Suprapubic skin (tissue), 4 donors: ENCODE results near the gene PON3. TPM values are rescaled to one million over a fixed set of nuclear protein-coding genes. Genes with fewer than 3 reads are reported as not detected.

Source experiments
- DNase-seq, 2 donors: peaks; one replicate each; pipeline ENCODE4 v3.0.0-alpha.2; 2019; ENCODE audit warnings: low spot score in 2 of 2
- H3K27ac ChIP-seq: fragments of 200-600 bp; sonication (generic); one replicate; pipeline ENCODE4 v1.5.1; 2019
- H3K27me3 ChIP-seq: fragments of 200-600 bp; sonication (generic); one replicate; pipeline ENCODE4 v1.5.1; 2019
- H3K36me3 ChIP-seq: fragments of 200-600 bp; sonication (generic); one replicate; pipeline ENCODE4 v1.5.1; 2019
- H3K4me1 ChIP-seq: fragments of 200-600 bp; sonication (generic); one replicate; pipeline ENCODE4 v1.5.1; 2019
- H3K4me3 ChIP-seq: fragments of 200-600 bp; sonication (generic); one replicate; pipeline ENCODE4 v1.5.1; 2019; ENCODE audit warnings: mild to moderate bottlenecking
- H3K9me3 ChIP-seq: fragments of 200-600 bp; sonication (generic); one replicate; pipeline ENCODE4 v1.5.1; 2019
- CTCF ChIP-seq, 2 donors: fragments of 200-600 bp in 1 of 2; fragments of 450-650 bp in 1 of 2; sonication (generic) in 1 of 2; IDR thresholded peaks; one replicate each; pipeline ENCODE4 v1.5.1; 2016 to 2019; ENCODE audit warnings: antibody characterized with exemption in 2 of 2, mild to moderate bottlenecking in 1 of 2, moderate library complexity in 1 of 2
- EP300 ChIP-seq: sonication (generic); formaldehyde crosslinking; IDR thresholded peaks from one replicate; pipeline ENCODE4 v1.6.1; 2017; ENCODE audit warnings: antibody characterized with exemption
- POLR2A ChIP-seq, 2 donors: fragments of 450-650 bp; IDR thresholded peaks; one replicate each; pipeline ENCODE4 v1.6.1; 2017; ENCODE audit warnings: antibody characterized with exemption in 2 of 2, mild to moderate bottlenecking in 2 of 2, moderate library complexity in 2 of 2
- POLR2AphosphoS5 ChIP-seq, 3 donors: sonication (generic); formaldehyde crosslinking; IDR thresholded peaks; one replicate each; pipeline ENCODE4 v1.6.1; 2017; ENCODE audit warnings: antibody characterized with exemption in 3 of 3
- WGBS: methylation state at CpG from one replicate; pipeline ENCODE4 v1.1.5; 2018; 5-methylcytosine and 5-hydroxymethylcytosine counted together
- total RNA-seq, 4 donors: library from RNA; depleted of rRNA; stranded (reverse); fragments of >200 nt; gene quantifications; one replicate each; pipeline ENCODE4 v1.1.0, GENCODE V29; 2016

Gene PON3
- total RNA-seq, 4 donors from 2014 or later, result 2.9 to 14.5 (median 11.7) TPM

DNA sequence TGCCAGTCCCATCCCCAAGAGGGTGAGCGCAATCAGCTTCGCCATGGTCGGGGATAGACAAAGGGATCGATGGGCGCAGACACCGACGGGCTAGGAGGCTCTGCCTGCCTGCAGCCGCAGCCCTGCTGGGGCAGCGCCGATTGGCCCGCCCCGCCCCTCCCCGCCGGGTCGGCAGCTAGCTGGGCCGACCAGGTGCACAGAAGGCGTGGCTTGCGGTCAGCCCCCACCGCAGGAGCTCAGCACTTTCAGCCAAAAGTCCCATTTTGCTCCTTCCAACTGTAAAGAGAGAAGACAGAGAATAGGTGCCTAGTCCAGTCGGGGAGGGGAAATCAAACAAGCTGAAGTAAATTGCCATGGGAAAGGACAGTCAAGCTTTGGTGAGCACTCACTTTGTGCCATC, 71.7 kb downstream of the PON3 start, which contains the start of gene PON1:
TSS of gene PON1 (minus strand) at position 102 of the 400 bp plus-strand sequence. CDS start at position 45, 57 bp downstream.
- Histone ChIP-seq H3K27me3 (peaks cover 13% of the 10 kb centered on the region), H3K36me3 (no peaks in the 10 kb centered on the region), H3K4me3 (no peak within 1 kb of the TSS), H3K4me1 (no peaks in the 10 kb centered on the region), H3K27ac (no peak within 1 kb of the TSS), H3K9me3 (no peaks in the 10 kb centered on the region)
- DNase-seq, result no peak
- WGBS, result 38% methylated on average over 2 of the region's 20 CpGs
- TF ChIP-seq POLR2AphosphoS5 (IDR thresholded peaks at IDR 0.05), result no peak
- no peak for TF ChIP-seq CTCF (IDR thresholded peaks at IDR 0.05)
- no peak for TF ChIP-seq POLR2A (IDR thresholded peaks at IDR 0.05)

DNA sequence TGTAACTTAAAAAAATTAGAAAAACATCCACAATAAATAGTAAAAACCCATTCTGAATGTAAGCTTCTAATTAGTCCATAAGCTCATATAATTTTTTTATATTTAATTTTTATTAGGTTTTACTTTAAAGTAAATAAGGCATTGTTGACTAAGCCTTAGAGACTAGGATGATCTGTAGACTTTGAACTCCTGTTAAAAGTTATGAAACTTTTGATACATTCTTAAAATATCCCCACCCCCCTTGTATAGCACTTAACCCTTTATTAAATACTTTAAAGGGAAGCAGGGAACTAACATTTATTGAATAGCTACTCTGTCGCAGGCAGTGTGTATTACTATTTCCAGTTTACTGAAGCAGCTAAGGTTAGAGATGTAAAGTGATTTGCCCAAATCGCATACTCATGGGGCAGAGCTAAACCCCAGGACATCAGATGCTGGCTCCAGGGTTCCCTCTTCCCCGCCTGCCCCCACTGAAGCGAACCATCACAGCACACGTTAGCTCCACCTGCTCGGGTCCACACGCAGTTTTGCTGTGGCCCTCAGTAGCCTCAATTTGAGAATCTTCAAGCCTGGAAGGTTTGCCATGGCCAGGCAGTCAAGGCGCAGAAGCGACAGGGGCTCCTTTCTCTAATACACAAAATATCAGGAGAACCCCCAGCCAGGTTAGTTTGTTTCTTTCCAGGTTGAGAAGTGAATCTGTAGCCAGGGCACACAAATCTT, 72.6 kb downstream of the PON3 start:
- TF ChIP-seq CTCF (IDR thresholded peaks at IDR 0.05) (no peak), POLR2AphosphoS5 (IDR thresholded peaks at IDR 0.05) (no peak), EP300 (no peak), POLR2A (IDR thresholded peaks at IDR 0.05) (no peak)
- WGBS, result 91% methylated on average over 9 of the region's 9 CpGs
- no peaks in the 10 kb centered on the region for H3K4me1 ChIP-seq
- H3K27me3 ChIP-seq, result peaks cover 13% of the 10 kb centered on the region
- H3K9me3 ChIP-seq, result no peaks in the 10 kb centered on the region
- no peaks in the 10 kb centered on the region for H3K36me3 ChIP-seq
- no peak overlapping the region for H3K4me3 ChIP-seq
- H3K27ac ChIP-seq, result no peak overlapping the region
- no peak for DNase-seq

GRCh38 chr7:95322854-95323253, 73.3 kb downstream of the PON3 start:
- H3K9me3 ChIP-seq, result no peaks in the 10 kb centered on the region
- no peaks in the 10 kb centered on the region for H3K36me3 ChIP-seq
- no peak for DNase-seq
- WGBS, result 25% methylated on average over 2 of the region's 2 CpGs
- no peak for TF ChIP-seq POLR2A (IDR thresholded peaks at IDR 0.05)
- TF ChIP-seq POLR2AphosphoS5 (IDR thresholded peaks at IDR 0.05), result no peak
- TF ChIP-seq CTCF (IDR thresholded peaks at IDR 0.05), result no peak
- TF ChIP-seq EP300, result no peak
- no peak overlapping the region for H3K4me3 ChIP-seq
- H3K4me1 ChIP-seq, result no peaks in the 10 kb centered on the region
- no peak overlapping the region for H3K27ac ChIP-seq
- peaks cover 13% of the 10 kb centered on the region for H3K27me3 ChIP-seq

DNA sequence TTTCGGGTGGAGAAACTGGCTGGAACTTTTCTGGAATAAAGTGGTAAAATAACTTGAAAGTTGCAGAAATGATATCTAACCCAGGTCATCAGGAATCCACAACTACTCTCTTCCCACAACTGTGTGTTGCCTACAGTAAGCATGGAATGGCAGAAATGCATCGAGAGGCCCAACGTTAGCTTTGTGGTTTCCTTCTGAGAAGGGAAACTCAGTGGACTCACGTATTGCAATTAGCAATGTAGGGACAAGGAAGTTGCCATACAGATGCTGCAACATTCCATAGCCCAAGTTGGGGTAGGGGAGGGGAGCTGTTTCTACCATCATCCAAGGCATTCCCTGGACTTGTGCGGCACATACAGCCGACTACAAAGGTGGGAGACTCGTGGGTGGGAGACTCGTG, 73.8 kb downstream of the PON3 start:
- H3K4me1 ChIP-seq, result no peaks in the 10 kb centered on the region
- H3K27me3 ChIP-seq, result peaks cover 13% of the 10 kb centered on the region
- DNase-seq, result no peak
- TF ChIP-seq CTCF (IDR thresholded peaks at IDR 0.05) (no peak), EP300 (no peak), POLR2A (IDR thresholded peaks at IDR 0.05) (no peak), POLR2AphosphoS5 (IDR thresholded peaks at IDR 0.05) (no peak)
- WGBS, result 87% methylated on average over 8 of the region's 8 CpGs
- H3K36me3 ChIP-seq, result no peaks in the 10 kb centered on the region
- no peak overlapping the region for H3K4me3 ChIP-seq
- no peak overlapping the region for H3K27ac ChIP-seq
- no peaks in the 10 kb centered on the region for H3K9me3 ChIP-seq

DNA sequence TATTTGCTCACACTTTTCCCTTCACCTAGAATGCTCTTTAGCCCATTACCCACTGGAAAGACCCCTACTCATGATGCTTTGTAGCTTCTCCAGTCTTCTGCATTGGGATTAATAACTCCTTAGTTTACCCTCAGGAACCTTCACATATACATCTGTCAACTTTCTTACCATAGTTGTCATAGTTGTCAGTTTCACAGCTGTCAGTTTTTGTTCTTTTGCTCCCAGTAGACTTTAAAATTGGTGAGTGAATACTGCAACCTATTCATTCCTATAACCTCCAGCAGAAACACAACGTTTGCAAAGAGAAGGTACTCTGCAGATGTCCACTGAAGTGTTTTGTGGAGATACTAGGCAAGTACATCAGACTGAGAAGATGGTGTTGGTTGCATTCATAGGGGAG, 74.5 kb downstream of the PON3 start:
- Histone ChIP-seq H3K4me1 (no peaks in the 10 kb centered on the region), H3K9me3 (no peaks in the 10 kb centered on the region), H3K4me3 (no peak overlapping the region), H3K36me3 (no peaks in the 10 kb centered on the region), H3K27me3 (peaks cover 13% of the 10 kb centered on the region), H3K27ac (no peak overlapping the region)
- no peak for DNase-seq
- TF ChIP-seq POLR2A (IDR thresholded peaks at IDR 0.05), result no peak
- TF ChIP-seq CTCF (IDR thresholded peaks at IDR 0.05), result no peak
- TF ChIP-seq EP300, result no peak
- no peak for TF ChIP-seq POLR2AphosphoS5 (IDR thresholded peaks at IDR 0.05)
- WGBS, result 54% methylated on average over 1 of the region's 1 CpG
